Endothelial cell (in vitro differentiated cells): ENCODE results near the gene SPCS3. TPM values are rescaled to one million over a fixed set of nuclear protein-coding genes. Genes with fewer than 3 reads are reported as not detected.

Experiments used
- DNase-seq: peaks from one replicate; pipeline ENCODE4 v3.0.0; 2021; ENCODE audit warnings: low spot score
- H3K27ac Mint-ChIP-seq: one replicate; pipeline ENCODE4 v1.8.0; 2021; ENCODE audit warnings: mixed read lengths, inconsistent platforms; ENCODE audit not compliant: unreplicated experiment
- H3K27me3 Mint-ChIP-seq: one replicate; pipeline ENCODE4 v1.8.0; 2021; ENCODE audit warnings: mild to moderate bottlenecking, moderate library complexity, mixed read lengths, inconsistent platforms; ENCODE audit not compliant: unreplicated experiment
- H3K36me3 Mint-ChIP-seq: one replicate; pipeline ENCODE4 v1.8.0; 2021; ENCODE audit warnings: mild to moderate bottlenecking, low read depth, mixed read lengths, inconsistent platforms; ENCODE audit not compliant: unreplicated experiment
- H3K4me1 Mint-ChIP-seq: one replicate; pipeline ENCODE4 v1.8.0; 2021; ENCODE audit warnings: mild to moderate bottlenecking, mixed read lengths, inconsistent platforms; ENCODE audit not compliant: unreplicated experiment
- H3K4me3 Mint-ChIP-seq: one replicate; pipeline ENCODE4 v1.8.0; 2021; ENCODE audit warnings: mild to moderate bottlenecking, mixed read lengths, inconsistent platforms; ENCODE audit not compliant: unreplicated experiment
- H3K9me3 Mint-ChIP-seq: one replicate; pipeline ENCODE4 v1.8.0; 2021; ENCODE audit warnings: mixed read lengths, inconsistent platforms; ENCODE audit not compliant: unreplicated experiment
- total RNA-seq: library from RNA; stranded (reverse); fragmentation: NEBNext Ultra II Directional; extraction: Animal tissue kit (Norgen Biotek cat#: 25700); gene quantifications from one replicate; pipeline ENCODE4 v1.2.1, GENCODE V29; 2021; ENCODE audit not compliant: unreplicated experiment
- TF ChIP-seq, protein P1 (sequence below): fragments of 200-600 bp; sonication (generic); IDR thresholded peaks from one replicate; pipeline ENCODE4 v1.5.0; 2021; ENCODE audit warnings: antibody characterized with exemption; ENCODE audit not compliant: unreplicated experiment

Gene SPCS3
- total RNA-seq, 1 donor from 2014 or later = 173 TPM

DNA sequence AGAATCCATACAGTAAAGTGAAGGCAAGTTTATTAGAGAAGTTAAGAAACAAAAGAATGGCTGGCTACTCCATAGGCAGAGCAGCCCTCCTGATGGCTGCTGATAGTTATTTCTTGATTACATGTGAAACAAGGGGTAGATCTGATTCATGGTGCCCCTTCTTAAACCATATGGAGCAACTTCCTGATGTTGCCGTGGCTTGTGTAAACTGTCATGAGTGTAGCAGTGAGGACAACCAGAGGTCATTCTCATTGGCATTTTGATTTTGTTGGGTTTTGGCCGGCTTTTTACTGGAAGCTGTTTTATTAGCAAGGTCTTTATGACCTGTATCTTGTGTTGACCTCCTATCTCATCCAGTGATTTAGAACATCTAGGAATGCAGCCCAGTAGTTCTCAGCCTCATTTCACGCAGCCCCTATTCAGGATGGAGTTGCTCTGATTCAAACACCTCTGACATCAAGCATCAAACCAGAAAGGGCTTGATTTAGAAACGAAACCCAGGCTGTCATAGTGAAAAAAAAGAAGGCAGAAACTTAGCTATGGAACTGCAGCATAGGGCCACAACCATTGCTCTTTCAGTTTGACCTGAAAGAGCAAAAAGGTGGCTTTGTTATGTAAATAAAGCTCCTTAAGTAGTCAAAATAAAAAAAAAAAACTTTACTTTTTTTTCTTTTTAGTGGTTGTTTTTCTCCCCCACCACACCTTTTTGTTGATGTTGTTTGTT lies 37.8 kb downstream of the SPCS3 start:
- Mint-ChIP-seq H3K9me3 (no peaks in the 10 kb centered on the region), H3K36me3 (peaks cover 11% of the 10 kb centered on the region), H3K4me1 (no peaks in the 10 kb centered on the region), H3K27me3 (no peaks in the 10 kb centered on the region), H3K27ac (no peak overlapping the region), H3K4me3 (no peak overlapping the region)
- no peak for DNase-seq
- TF ChIP-seq, protein P1, sequence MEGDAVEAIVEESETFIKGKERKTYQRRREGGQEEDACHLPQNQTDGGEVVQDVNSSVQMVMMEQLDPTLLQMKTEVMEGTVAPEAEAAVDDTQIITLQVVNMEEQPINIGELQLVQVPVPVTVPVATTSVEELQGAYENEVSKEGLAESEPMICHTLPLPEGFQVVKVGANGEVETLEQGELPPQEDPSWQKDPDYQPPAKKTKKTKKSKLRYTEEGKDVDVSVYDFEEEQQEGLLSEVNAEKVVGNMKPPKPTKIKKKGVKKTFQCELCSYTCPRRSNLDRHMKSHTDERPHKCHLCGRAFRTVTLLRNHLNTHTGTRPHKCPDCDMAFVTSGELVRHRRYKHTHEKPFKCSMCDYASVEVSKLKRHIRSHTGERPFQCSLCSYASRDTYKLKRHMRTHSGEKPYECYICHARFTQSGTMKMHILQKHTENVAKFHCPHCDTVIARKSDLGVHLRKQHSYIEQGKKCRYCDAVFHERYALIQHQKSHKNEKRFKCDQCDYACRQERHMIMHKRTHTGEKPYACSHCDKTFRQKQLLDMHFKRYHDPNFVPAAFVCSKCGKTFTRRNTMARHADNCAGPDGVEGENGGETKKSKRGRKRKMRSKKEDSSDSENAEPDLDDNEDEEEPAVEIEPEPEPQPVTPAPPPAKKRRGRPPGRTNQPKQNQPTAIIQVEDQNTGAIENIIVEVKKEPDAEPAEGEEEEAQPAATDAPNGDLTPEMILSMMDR = no peak

DNA sequence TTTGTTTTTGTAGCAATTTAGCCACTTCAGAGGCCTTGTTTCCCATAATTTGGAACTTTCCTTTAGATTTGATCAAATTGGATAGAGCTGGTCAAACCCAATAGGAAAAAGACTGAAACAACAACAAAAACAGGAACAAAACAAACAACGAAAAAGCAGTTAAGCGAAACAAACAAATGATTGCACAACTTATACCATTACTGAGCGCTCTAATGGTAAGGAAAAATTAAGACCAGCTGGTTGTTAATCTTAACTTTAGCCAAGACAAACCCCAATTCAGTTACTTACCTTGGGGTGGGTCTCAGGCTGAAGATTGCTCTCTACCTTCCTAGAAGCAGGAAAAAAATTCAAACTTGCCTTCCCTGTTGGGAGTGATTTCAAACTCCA lies 38.3 kb downstream of the SPCS3 start:
- TF ChIP-seq, protein P1 = no peak
- Mint-ChIP-seq H3K9me3 (no peaks in the 10 kb centered on the region), H3K36me3 (peaks cover 6% of the 10 kb centered on the region), H3K27me3 (no peaks in the 10 kb centered on the region), H3K4me1 (no peaks in the 10 kb centered on the region), H3K4me3 (no peak overlapping the region), H3K27ac (no peak overlapping the region)
- DNase-seq = no peak

DNA sequence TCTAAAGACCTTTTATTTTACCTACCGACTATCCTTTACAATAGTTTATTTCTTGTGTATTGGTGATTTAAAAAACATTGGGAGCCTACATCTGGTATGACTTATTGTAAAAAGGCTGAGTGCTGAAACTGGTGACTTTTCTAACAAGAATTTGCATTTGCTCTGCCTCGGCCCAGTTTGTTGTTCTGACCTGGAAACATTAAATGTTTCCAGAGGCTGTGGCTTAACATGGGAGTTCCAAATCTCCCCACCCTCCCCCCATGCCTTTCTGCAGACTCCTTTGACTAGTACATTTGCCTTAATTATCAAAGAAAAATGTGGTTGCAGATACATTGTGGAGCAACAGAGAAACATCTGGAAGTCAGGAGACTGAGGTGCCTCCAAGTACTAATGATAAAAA lies 39.8 kb downstream of the SPCS3 start:
- TF ChIP-seq, protein P1 = no peak
- Mint-ChIP-seq H3K9me3 (no peaks in the 10 kb centered on the region), H3K4me1 (no peaks in the 10 kb centered on the region), H3K27ac (no peak overlapping the region), H3K4me3 (no peak overlapping the region), H3K36me3 (no peaks in the 10 kb centered on the region), H3K27me3 (no peaks in the 10 kb centered on the region)
- no peak for DNase-seq

DNA sequence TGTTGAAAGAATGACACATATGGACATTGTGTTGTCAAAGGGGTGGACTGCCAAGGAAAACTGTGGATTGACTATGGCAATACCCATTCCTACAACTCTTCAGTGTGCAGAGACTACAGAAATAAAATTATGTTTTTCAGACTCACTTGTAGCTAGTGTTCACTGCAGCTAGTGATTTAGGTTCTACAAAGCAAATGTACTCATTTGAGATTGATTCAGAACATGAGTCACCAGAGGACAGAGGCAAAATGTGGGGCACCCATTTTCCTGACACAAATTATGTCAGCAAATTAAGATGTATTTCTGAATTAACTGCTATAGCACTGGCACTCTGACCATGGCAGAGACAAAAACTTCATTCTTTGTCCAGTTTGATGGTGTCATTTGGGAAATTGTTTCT lies 40.7 kb downstream of the SPCS3 start:
- H3K9me3 Mint-ChIP-seq = no peaks in the 10 kb centered on the region
- H3K4me3 Mint-ChIP-seq = no peak overlapping the region
- no peaks in the 10 kb centered on the region for H3K4me1 Mint-ChIP-seq
- H3K36me3 Mint-ChIP-seq = no peaks in the 10 kb centered on the region
- no peak overlapping the region for H3K27ac Mint-ChIP-seq
- TF ChIP-seq, protein P1 = no peak
- DNase-seq = no peak
- no peaks in the 10 kb centered on the region for H3K27me3 Mint-ChIP-seq

DNA sequence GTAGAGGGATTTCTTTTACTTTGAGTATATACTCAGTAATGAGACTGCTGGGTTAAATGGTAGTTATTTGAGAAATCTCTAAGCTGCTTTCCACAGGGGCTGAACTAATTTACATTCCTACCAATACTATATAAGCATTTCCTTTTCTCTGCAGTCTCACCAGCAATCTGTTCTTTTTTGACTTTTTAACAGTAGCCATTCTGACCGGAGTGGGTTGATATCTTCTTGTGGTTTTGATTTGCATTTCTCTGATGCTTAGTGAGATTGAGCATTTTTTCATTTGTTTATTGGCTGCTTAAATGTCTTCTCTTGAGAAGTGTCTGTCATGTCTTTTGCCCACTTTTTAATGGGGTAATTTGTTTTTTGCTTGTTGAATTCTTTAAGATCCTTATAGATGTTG lies 43.3 kb downstream of the SPCS3 start:
- no peaks in the 10 kb centered on the region for H3K9me3 Mint-ChIP-seq
- TF ChIP-seq, protein P1 = no peak
- no peak overlapping the region for H3K4me3 Mint-ChIP-seq
- DNase-seq = no peak
- H3K4me1 Mint-ChIP-seq = no peaks in the 10 kb centered on the region
- H3K27ac Mint-ChIP-seq = no peak overlapping the region
- no peaks in the 10 kb centered on the region for H3K36me3 Mint-ChIP-seq
- peaks cover 1% of the 10 kb centered on the region for H3K27me3 Mint-ChIP-seq
